ENCODE results near the gene GBF1. TPM values are rescaled to one million over a fixed set of nuclear protein-coding genes. Genes with fewer than 3 reads are reported as not detected.

The GBF1 gene
- total and polyA plus RNA-seq, 2 of the 13 experiments (the other 11 are each of a cell fraction or from before 2014, with no cell fraction given), result 17.1 to 21.9 TPM

DNA sequence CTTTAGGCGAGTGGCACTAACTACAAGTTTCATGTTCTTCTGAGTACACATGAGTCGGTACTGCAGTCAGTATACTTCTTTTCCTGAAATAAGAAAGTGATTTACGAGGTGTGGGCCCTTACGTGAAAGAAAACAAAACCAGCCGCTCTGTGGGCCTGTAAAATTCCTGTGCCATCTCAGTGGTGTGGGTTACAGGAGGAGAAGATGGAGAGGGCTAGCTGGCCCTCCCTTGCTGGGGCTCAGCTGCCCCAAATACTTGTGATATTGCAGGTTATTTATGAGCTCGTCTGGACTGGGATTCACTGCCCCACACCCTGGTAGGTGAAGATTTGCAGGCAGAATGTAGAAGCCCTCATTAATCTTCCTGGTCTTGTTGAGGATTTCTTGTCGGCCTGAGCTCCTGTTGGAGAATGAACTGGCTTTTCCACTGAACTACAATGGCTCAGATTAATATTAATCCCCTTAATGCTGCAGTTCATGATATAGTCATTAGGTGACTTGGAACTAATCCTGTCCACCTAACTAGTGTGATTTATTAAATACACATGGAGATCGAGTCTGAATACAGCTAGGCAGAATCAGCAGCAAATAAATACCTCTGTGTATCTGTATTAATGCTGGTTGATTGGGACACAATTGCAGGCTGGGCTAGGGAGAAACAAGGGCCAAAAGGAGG, 68.0 kb downstream of the GBF1 start (continued):
- TF ChIP-seq, protein P1, sequence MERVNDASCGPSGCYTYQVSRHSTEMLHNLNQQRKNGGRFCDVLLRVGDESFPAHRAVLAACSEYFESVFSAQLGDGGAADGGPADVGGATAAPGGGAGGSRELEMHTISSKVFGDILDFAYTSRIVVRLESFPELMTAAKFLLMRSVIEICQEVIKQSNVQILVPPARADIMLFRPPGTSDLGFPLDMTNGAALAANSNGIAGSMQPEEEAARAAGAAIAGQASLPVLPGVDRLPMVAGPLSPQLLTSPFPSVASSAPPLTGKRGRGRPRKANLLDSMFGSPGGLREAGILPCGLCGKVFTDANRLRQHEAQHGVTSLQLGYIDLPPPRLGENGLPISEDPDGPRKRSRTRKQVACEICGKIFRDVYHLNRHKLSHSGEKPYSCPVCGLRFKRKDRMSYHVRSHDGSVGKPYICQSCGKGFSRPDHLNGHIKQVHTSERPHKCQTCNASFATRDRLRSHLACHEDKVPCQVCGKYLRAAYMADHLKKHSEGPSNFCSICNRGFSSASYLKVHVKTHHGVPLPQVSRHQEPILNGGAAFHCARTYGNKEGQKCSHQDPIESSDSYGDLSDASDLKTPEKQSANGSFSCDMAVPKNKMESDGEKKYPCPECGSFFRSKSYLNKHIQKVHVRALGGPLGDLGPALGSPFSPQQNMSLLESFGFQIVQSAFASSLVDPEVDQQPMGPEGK (CRISPR knock-in tag; IDR thresholded peaks at IDR 0.05), result no peak

DNA sequence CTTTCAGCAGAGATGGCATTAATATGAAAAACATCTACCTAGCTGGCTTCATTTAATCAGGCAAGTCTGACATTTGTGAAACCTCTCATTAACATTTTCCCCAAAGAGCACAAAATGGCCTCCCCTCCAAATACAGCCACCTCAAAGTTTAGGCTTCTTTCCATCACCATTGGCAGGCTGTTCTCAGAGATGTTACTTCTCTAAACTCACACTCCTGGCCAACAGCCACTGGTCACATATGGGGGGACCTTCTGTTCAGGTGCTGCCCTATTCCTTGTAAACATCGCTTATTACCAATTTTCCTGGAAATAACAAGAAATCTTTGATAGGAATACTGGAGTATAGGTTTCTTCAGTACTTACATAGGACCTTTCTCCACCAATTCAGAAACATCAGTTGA, 69.5 kb downstream of the GBF1 start:
- no TSS peak for BruUV-seq (replicated peaks)
- Histone ChIP-seq H3K9me3 (ENCODE audit: low read length) (no peaks in the 10 kb centered on the region), H3K27me3 (ENCODE audit: control insufficient read depth in 1 of 2, insufficient read depth in 2 of 2, low read length in 2 of 2) (no peaks in the 10 kb centered on the region; a peak in 1 of 5 replicates), H3K79me2 (ENCODE audit: insufficient read depth, low read length) (peaks cover 23% of the 10 kb centered on the region), H3K9ac (ENCODE audit: insufficient read depth, low read depth, low read length) (no peak overlapping the region), H3K4me1 (ENCODE audit: insufficient read depth, low read length) (peaks cover 18% of the 10 kb centered on the region), H2AFZ (ENCODE audit: low read length) (no peak overlapping the region), H4K20me1 (ENCODE audit: insufficient read depth, low read length) (peaks cover 5% of the 10 kb centered on the region; the same call in 1 of the 2 replicates), H3K4me2 (ENCODE audit: low read depth, low read length) (no peak overlapping the region), H3K27ac (ENCODE audit: extremely low read length, insufficient read depth, low read length) (no peak overlapping the region), H3K4me3 (replicated peaks in 1 of 3; ENCODE audit: insufficient read depth in 1 of 3, low read depth in 2 of 3, low read length in 3 of 3) (no peak overlapping the region), H3K36me3 (replicated peaks in 1 of 2; ENCODE audit: control insufficient read depth in 1 of 2, insufficient read depth in 2 of 2, low read length in 2 of 2) (peaks cover 3 to 5% of the 10 kb centered on the region in 2 experiments; a peak in 2 of 5 replicates)
- ATAC-seq (no peak), DNase-seq (ENCODE audit: low spot score) (no peak), FAIRE-seq (no peak)
- intact Hi-C loops (cut with micrococcal nuclease; ENCODE audit: unreplicated experiment) (no loop called here), in situ Hi-C loops (cut with HindIII; ENCODE audit: extremely low pct_ligation_motif_present, low pct_unique_long_range_greater_than_20kb) (no loop called here)
- POLR2A ChIA-PET, result no interaction called here
- TF ChIP-seq ERF (CRISPR knock-in tag; IDR thresholded peaks at IDR 0.05), result no peak
- CTCF ChIA-PET (ENCODE audit: low intra/inter-chr PET ratio, low total read pairs), result no interaction called here
- 100% methylated on average over 1 of the region's 1 CpG for WGBS (ENCODE audit: low lambda C conversion rate)

DNA sequence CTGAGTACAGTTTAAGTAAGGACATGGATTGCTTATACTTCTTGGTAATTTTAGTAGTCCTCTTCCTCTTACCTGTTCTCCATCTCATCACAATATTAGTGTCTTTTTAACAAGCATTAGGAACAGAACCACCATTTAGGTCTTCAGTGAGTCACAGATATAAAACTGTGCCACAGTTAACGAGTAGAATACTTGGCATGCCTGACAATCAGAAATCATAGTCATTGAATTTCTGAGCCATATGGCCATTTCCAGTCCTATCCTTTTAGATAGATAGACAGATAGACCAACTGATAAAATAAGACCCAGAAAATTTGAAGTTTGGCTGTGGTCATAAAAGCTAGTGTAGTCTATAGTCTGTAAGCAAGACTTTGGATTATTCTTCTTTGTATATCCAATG, 71.1 kb downstream of the GBF1 start:
- Histone ChIP-seq H4K20me1 (ENCODE audit: insufficient read depth, low read length) (0 out of 2 replicates have a peak, but pooled peaks cover 3% of the 10 kb centered on the region), H2AFZ (ENCODE audit: low read length) (no peak overlapping the region), H3K9ac (ENCODE audit: insufficient read depth, low read depth, low read length) (no peak overlapping the region), H3K9me3 (ENCODE audit: low read length) (no peaks in the 10 kb centered on the region), H3K4me2 (ENCODE audit: low read depth, low read length) (no peak overlapping the region), H3K4me1 (ENCODE audit: insufficient read depth, low read length) (peaks cover 2% of the 10 kb centered on the region), H3K27ac (ENCODE audit: extremely low read length, insufficient read depth, low read length) (no peak overlapping the region), H3K4me3 (replicated peaks in 1 of 3; ENCODE audit: insufficient read depth in 1 of 3, low read depth in 2 of 3, low read length in 3 of 3) (no peak overlapping the region), H3K79me2 (ENCODE audit: insufficient read depth, low read length) (peaks cover 17% of the 10 kb centered on the region), H3K27me3 (ENCODE audit: control insufficient read depth in 1 of 2, insufficient read depth in 2 of 2, low read length in 2 of 2) (no peaks in the 10 kb centered on the region; a peak in 1 of 5 replicates), H3K36me3 (replicated peaks in 1 of 2; ENCODE audit: control insufficient read depth in 1 of 2, insufficient read depth in 2 of 2, low read length in 2 of 2) (peaks cover 3 to 6% of the 10 kb centered on the region in 2 experiments; a peak in 2 of 5 replicates)
- no peak for FAIRE-seq
- DNase-seq (ENCODE audit: low spot score), result no peak
- CTCF ChIA-PET (ENCODE audit: low intra/inter-chr PET ratio, low total read pairs), result no interaction called here
- intact Hi-C loops (cut with micrococcal nuclease; ENCODE audit: unreplicated experiment), result no loop called here
- in situ Hi-C loops (cut with HindIII; ENCODE audit: extremely low pct_ligation_motif_present, low pct_unique_long_range_greater_than_20kb), result no loop called here
- BruUV-seq (replicated peaks), result no TSS peak
- TF ChIP-seq, protein P2, sequence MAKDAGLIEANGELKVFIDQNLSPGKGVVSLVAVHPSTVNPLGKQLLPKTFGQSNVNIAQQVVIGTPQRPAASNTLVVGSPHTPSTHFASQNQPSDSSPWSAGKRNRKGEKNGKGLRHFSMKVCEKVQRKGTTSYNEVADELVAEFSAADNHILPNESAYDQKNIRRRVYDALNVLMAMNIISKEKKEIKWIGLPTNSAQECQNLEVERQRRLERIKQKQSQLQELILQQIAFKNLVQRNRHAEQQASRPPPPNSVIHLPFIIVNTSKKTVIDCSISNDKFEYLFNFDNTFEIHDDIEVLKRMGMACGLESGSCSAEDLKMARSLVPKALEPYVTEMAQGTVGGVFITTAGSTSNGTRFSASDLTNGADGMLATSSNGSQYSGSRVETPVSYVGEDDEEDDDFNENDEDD (CRISPR knock-in tag; IDR thresholded peaks at IDR 0.05; ENCODE audit: borderline replicate concordance), result no peak
- TF ChIP-seq ZNF619 (CRISPR knock-in tag; IDR thresholded peaks at IDR 0.05) (no peak), ZNF674 (CRISPR knock-in tag; IDR thresholded peaks at IDR 0.05; ENCODE audit: low read depth) (no peak), MTF1 (CRISPR knock-in tag; IDR thresholded peaks at IDR 0.05) (no peak)
- 93% methylated on average over 1 of the region's 1 CpG for WGBS (ENCODE audit: low lambda C conversion rate)
- POLR2A ChIA-PET, result no interaction called here
- ATAC-seq, result no peak
